ENCODE results near the gene LGR6. TPM values are rescaled to one million over a fixed set of nuclear protein-coding genes. Genes with fewer than 3 reads are reported as not detected.

The LGR6 gene
- total and polyA plus RNA-seq, 10 of the 15 experiments (the other 5 are each of a cell fraction or from before 2014, with no cell fraction given): not detected

DNA sequence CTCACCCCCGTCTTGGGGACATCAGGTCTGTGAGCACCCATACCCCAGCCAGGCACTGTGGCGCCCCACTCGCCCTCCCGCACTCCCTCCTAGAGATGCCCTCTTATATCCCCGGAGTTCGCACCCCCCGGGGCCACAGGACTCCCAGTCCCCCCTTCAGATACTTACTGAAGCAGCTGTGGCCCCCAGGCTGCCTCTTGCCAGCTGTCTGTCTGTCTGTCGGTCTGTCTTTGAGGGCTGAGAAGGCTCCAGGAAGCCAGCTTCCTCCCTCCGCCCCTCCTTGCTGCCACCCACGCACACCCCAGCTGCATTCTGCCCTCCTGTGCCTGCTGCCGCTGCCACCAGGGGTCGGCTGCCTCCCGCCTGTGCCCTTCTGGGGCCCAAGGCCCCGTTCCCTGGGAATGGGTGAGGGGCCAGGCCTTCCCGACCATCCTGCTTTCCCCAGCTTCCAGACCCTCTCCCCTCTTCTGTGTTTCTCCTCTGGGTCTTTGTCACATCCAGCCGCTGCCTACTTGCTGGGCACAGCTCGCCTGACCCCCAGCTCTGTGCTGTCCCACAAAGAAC lies 33.1 kb upstream of the LGR6 start, which contains the start of gene PTPN7 (continued):
- TF ChIP-seq ETV6 (conservative IDR thresholded peaks at IDR 0.05 in 1 of 2, IDR thresholded peaks at IDR 0.05 in 1 of 2; ENCODE audit: borderline replicate concordance in 1 of 2, low read depth in 1 of 2): no peak
- 0 out of 2 replicates have a peak, but pooled peaks have one; percentile 30 for TF ChIP-seq TARDBP (IDR thresholded peaks at IDR 0.05; ENCODE audit: borderline replicate concordance)
- TF ChIP-seq, protein P1, sequence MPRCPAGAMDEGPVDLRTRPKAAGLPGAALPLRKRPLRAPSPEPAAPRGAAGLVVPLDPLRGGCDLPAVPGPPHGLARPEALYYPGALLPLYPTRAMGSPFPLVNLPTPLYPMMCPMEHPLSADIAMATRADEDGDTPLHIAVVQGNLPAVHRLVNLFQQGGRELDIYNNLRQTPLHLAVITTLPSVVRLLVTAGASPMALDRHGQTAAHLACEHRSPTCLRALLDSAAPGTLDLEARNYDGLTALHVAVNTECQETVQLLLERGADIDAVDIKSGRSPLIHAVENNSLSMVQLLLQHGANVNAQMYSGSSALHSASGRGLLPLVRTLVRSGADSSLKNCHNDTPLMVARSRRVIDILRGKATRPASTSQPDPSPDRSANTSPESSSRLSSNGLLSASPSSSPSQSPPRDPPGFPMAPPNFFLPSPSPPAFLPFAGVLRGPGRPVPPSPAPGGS (IDR thresholded peaks at IDR 0.05; ENCODE audit: borderline replicate concordance, insufficient read depth, low read depth, low read length, poor library complexity, severe bottlenecking): no peak
- TF ChIP-seq, protein P2, sequence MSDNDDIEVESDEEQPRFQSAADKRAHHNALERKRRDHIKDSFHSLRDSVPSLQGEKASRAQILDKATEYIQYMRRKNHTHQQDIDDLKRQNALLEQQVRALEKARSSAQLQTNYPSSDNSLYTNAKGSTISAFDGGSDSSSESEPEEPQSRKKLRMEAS (IDR thresholded peaks at IDR 0.05; ENCODE audit: low read depth, low read length): no peak
- TF ChIP-seq MTA2 (IDR thresholded peaks at IDR 0.05; ENCODE audit: low read depth): peak; percentile 66
- no peak for TF ChIP-seq CHD4 (IDR thresholded peaks at IDR 0.05)
- TF ChIP-seq IKZF1 (conservative IDR thresholded peaks at IDR 0.05): peak; percentile 77
- TF ChIP-seq YBX1 (IDR thresholded peaks at IDR 0.05): no peak
- TF ChIP-seq EZH2 (IDR thresholded peaks at IDR 0.05; ENCODE audit: borderline replicate concordance, control insufficient read depth, low read depth, low read length): no peak
- no peak for TF ChIP-seq RBBP5 (conservative IDR thresholded peaks at IDR 0.05)
- peak; percentile 49; the same call in 1 of the 2 replicates for TF ChIP-seq SPI1 (IDR thresholded peaks at IDR 0.05; ENCODE audit: borderline replicate concordance, insufficient read depth, low read depth, low read length)
- TF ChIP-seq TAF1 (IDR thresholded peaks at IDR 0.05; ENCODE audit: borderline replicate concordance, low read depth, low read length): 0 out of 2 replicates have a peak, but pooled peaks have one; percentile 42
- peak; percentile 43 for TF ChIP-seq EED (IDR thresholded peaks at IDR 0.05; ENCODE audit: low read depth)
- TF ChIP-seq, protein P3, sequence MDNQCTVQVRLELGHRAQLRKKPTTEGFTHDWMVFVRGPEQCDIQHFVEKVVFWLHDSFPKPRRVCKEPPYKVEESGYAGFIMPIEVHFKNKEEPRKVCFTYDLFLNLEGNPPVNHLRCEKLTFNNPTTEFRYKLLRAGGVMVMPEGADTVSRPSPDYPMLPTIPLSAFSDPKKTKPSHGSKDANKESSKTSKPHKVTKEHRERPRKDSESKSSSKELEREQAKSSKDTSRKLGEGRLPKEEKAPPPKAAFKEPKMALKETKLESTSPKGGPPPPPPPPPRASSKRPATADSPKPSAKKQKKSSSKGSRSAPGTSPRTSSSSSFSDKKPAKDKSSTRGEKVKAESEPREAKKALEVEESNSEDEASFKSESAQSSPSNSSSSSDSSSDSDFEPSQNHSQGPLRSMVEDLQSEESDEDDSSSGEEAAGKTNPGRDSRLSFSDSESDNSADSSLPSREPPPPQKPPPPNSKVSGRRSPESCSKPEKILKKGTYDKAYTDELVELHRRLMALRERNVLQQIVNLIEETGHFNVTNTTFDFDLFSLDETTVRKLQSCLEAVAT (IDR thresholded peaks at IDR 0.05): 0 out of 2 replicates have a peak, but pooled peaks have one; percentile 11
- TF ChIP-seq, protein P4, sequence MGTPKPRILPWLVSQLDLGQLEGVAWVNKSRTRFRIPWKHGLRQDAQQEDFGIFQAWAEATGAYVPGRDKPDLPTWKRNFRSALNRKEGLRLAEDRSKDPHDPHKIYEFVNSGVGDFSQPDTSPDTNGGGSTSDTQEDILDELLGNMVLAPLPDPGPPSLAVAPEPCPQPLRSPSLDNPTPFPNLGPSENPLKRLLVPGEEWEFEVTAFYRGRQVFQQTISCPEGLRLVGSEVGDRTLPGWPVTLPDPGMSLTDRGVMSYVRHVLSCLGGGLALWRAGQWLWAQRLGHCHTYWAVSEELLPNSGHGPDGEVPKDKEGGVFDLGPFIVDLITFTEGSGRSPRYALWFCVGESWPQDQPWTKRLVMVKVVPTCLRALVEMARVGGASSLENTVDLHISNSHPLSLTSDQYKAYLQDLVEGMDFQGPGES (IDR thresholded peaks at IDR 0.05): no peak
- no peak for TF ChIP-seq ZNF24 (IDR thresholded peaks at IDR 0.05)
- no peak for TF ChIP-seq JUND (IDR thresholded peaks at IDR 0.05; ENCODE audit: low read depth, low read length)
- no peak for TF ChIP-seq SP1 (IDR thresholded peaks at IDR 0.05; ENCODE audit: low read depth, low read length)
- TF ChIP-seq E2F8 (IDR thresholded peaks at IDR 0.05; ENCODE audit: low read depth, partially characterized antibody): no peak
- TF ChIP-seq HCFC1 (IDR thresholded peaks at IDR 0.05; ENCODE audit: low read length): 0 out of 2 replicates have a peak, but pooled peaks have one; percentile 19
- no peak for TF ChIP-seq MXI1 (IDR thresholded peaks at IDR 0.05; ENCODE audit: low read depth, low read length)
- no peak for TF ChIP-seq RFX5 (IDR thresholded peaks at IDR 0.05; ENCODE audit: low read depth, low read length)
- no peak for TF ChIP-seq PAX5 (IDR thresholded peaks at IDR 0.05; ENCODE audit: borderline replicate concordance, low read depth, low read length)
- TF ChIP-seq BHLHE40 (IDR thresholded peaks at IDR 0.05; ENCODE audit: borderline replicate concordance in 1 of 2, low read depth in 2 of 2, low read length in 1 of 2): peak; percentile 70 to 90; a peak in 3 of 4 replicates
